PFSK-1 (cell line): ENCODE results near the gene ATP8B2.

Experiments used
- POLR2AphosphoS5 ChIP-seq: IDR thresholded peaks from 2 replicates; pipeline ENCODE4 v1.6.1; 2012; ENCODE audit warnings: low read depth, mild to moderate bottlenecking, control low read depth, low read length, moderate library complexity
- REST ChIP-seq, 2 experiments: IDR thresholded peaks; 2 replicates each; pipeline versions ENCODE4 v1.6.1 to v1.8.0; 2011 to 2012; ENCODE audit warnings: low read depth in 2 of 2, low read length in 2 of 2, control low read depth in 1 of 2, inconsistent platforms in 1 of 2, mild to moderate bottlenecking in 1 of 2, moderate library complexity in 1 of 2; ENCODE audit not compliant: insufficient read depth in 1 of 2
- SIN3A ChIP-seq: IDR thresholded peaks from 2 replicates; pipeline ENCODE4 v1.6.1; 2012; ENCODE audit warnings: mild to moderate bottlenecking, low read length, moderate library complexity, borderline replicate concordance; ENCODE audit not compliant: insufficient read depth

DNA sequence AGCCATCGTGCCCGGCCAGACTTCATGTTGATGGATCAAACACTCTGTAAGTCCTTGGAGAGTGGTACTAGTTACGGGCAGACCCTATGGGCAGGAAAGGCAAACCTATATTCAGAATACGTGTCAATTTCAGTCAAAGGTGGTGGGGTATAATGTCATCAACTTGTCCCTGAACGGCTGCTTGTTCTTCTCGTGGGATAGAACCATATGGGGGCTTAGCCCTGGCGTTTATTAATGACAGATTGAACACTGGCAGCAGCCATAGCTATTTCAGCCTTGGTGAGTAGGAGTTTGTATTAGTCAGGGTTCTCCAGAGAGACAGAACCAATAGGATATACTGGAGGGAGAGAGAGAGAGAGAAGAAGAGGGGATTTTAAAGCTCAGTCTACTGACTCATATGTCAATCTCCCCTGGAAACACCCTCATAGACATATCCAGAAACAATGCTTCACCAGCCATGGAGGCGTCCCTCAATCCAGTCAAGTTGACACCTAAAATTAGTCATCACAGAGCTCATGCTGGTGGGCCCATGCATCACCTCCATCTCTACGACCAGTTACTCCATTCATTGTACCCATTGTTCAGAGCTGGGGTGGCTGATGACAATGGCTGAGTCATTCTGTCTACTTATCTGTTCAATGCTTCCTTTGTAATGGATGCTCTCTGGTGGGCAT lies 20.5 kb upstream of the ATP8B2 start:
- no peak for TF ChIP-seq POLR2AphosphoS5
- no peak for TF ChIP-seq SIN3A
- no peak for TF ChIP-seq REST (IDR thresholded peaks at IDR 0.05; ENCODE audit: insufficient read depth in 1 of 2, low read depth in 2 of 2, low read length in 2 of 2)
